ENCODE results near the gene LCLAT1.

The LCLAT1 gene

DNA sequence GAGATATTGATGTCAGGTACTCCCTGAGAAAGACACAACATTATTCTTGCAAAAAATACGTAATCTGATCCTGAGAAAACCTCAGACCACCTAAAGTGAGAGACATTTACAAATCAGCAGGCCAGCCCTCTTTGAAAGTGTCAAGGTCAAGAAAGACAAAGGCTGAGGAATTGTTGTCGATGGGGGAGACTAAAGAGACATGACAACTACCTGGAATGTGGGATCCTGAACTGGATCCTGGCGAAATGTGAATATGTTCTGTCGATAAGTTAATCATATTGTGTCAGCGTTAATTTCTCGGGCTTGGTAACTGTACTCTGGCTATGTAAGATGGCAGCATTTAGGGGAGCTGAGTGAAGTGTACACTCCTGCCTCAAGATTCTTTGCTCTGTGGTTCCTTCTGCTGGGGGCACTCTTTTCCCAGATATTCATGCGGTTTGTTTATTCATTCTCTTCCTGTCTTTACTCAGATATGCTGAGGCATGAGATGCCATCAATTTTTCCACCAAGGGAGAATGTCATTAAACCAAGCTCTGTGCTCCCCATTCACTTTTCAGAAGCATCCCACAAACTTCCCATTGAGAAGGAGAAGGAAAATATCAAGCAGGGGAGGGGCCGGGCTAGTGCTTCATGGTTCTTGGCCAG, 205.3 kb downstream of the LCLAT1 start:
- TF ChIP-seq POLR2AphosphoS5 (IDR thresholded peaks at IDR 0.05; ENCODE audit: low read depth, low read length), result no peak
- no peak for TF ChIP-seq FOXP2 (optimal IDR thresholded peaks at IDR 0.05; ENCODE audit: borderline replicate concordance, extremely low read depth, extremely low read length, insufficient read depth)
- TF ChIP-seq, protein P1, sequence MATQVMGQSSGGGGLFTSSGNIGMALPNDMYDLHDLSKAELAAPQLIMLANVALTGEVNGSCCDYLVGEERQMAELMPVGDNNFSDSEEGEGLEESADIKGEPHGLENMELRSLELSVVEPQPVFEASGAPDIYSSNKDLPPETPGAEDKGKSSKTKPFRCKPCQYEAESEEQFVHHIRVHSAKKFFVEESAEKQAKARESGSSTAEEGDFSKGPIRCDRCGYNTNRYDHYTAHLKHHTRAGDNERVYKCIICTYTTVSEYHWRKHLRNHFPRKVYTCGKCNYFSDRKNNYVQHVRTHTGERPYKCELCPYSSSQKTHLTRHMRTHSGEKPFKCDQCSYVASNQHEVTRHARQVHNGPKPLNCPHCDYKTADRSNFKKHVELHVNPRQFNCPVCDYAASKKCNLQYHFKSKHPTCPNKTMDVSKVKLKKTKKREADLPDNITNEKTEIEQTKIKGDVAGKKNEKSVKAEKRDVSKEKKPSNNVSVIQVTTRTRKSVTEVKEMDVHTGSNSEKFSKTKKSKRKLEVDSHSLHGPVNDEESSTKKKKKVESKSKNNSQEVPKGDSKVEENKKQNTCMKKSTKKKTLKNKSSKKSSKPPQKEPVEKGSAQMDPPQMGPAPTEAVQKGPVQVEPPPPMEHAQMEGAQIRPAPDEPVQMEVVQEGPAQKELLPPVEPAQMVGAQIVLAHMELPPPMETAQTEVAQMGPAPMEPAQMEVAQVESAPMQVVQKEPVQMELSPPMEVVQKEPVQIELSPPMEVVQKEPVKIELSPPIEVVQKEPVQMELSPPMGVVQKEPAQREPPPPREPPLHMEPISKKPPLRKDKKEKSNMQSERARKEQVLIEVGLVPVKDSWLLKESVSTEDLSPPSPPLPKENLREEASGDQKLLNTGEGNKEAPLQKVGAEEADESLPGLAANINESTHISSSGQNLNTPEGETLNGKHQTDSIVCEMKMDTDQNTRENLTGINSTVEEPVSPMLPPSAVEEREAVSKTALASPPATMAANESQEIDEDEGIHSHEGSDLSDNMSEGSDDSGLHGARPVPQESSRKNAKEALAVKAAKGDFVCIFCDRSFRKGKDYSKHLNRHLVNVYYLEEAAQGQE (IDR thresholded peaks at IDR 0.05; ENCODE audit: insufficient read depth in 1 of 2, low read depth in 2 of 2, low read length in 2 of 2), result no peak
- no peak for TF ChIP-seq TAF1 (IDR thresholded peaks at IDR 0.05; ENCODE audit: borderline replicate concordance, insufficient read depth, low read length)
- TF ChIP-seq SIN3A (IDR thresholded peaks at IDR 0.05; ENCODE audit: borderline replicate concordance, insufficient read depth, low read length), result no peak

DNA sequence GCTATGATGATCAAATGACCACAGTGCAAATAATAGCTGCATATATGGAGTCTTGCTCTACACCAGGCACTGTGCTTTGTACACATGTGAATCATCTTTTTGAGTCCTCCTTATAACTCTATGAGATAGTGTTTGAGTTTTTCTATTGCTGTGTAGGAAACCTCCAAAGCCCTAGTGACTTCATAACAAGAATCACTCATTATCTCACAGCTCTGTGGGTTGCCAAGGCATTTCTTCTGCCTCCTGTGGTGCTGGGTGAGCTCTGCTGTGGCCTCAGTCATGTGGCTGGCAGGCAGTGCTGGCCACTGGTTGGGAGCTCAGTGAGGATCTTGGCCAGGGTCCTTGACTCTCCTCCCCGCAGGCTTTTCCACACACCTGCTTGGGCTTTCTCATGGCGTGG, 206.8 kb downstream of the LCLAT1 start:
- TF ChIP-seq, protein P1 (IDR thresholded peaks at IDR 0.05; ENCODE audit: insufficient read depth in 1 of 2, low read depth in 2 of 2, low read length in 2 of 2), result no peak
- no peak for TF ChIP-seq SIN3A (IDR thresholded peaks at IDR 0.05; ENCODE audit: borderline replicate concordance, insufficient read depth, low read length)
- no peak for TF ChIP-seq TAF1 (IDR thresholded peaks at IDR 0.05; ENCODE audit: borderline replicate concordance, insufficient read depth, low read length)
- no peak for TF ChIP-seq POLR2AphosphoS5 (IDR thresholded peaks at IDR 0.05; ENCODE audit: low read depth, low read length)
- no peak for TF ChIP-seq FOXP2 (optimal IDR thresholded peaks at IDR 0.05; ENCODE audit: borderline replicate concordance, extremely low read depth, extremely low read length, insufficient read depth)

DNA sequence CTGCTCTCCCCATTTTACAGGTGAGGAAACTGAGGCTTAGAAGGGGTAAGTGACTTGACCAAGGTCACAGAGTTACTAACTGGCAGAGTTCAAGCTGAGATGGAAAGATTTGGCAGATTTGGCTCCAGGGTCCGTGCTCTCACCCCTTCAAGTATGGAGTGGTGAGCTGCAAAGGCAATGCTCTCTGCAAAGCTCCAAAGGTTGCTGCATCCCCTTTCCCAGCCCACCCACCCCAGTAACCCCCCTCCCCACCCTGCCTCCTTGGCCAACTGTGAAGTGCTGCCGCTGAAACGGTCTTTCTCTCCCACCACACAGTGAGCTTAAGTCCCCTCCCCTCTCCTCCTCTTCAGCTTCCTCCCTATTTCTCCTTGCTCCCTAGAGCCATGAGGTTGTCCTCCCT, 207.4 kb downstream of the LCLAT1 start:
- TF ChIP-seq TAF1 (IDR thresholded peaks at IDR 0.05; ENCODE audit: borderline replicate concordance, insufficient read depth, low read length), result no peak
- TF ChIP-seq POLR2AphosphoS5 (IDR thresholded peaks at IDR 0.05; ENCODE audit: low read depth, low read length), result no peak
- TF ChIP-seq, protein P1 (IDR thresholded peaks at IDR 0.05; ENCODE audit: insufficient read depth in 1 of 2, low read depth in 2 of 2, low read length in 2 of 2), result no peak
- no peak for TF ChIP-seq SIN3A (IDR thresholded peaks at IDR 0.05; ENCODE audit: borderline replicate concordance, insufficient read depth, low read length)
- no peak for TF ChIP-seq FOXP2 (optimal IDR thresholded peaks at IDR 0.05; ENCODE audit: borderline replicate concordance, extremely low read depth, extremely low read length, insufficient read depth)

DNA sequence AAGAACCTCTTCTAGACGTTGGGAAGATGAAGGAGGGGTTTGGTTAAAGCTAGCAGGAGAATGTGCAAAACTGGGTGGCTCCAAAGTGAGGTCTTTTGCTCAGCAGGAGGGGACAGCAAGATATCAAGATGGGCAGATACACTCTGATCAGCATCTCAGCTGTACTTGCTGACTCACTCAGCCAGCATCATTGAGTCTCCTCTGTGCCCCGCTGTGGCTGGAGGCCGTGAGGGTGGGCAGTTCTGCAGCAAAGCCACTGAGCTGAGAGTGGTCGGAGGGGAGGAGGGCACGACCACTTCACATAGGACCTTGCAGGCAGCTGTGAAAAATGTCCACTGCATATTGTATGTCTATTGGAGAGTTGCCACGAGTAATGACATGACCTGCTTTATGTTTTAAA, 208.2 kb downstream of the LCLAT1 start:
- TF ChIP-seq TAF1 (IDR thresholded peaks at IDR 0.05; ENCODE audit: borderline replicate concordance, insufficient read depth, low read length) (no peak), FOXP2 (optimal IDR thresholded peaks at IDR 0.05; ENCODE audit: borderline replicate concordance, extremely low read depth, extremely low read length, insufficient read depth) (no peak), POLR2AphosphoS5 (IDR thresholded peaks at IDR 0.05; ENCODE audit: low read depth, low read length) (no peak), SIN3A (IDR thresholded peaks at IDR 0.05; ENCODE audit: borderline replicate concordance, insufficient read depth, low read length) (no peak)
- TF ChIP-seq, protein P1 (IDR thresholded peaks at IDR 0.05; ENCODE audit: insufficient read depth in 1 of 2, low read depth in 2 of 2, low read length in 2 of 2), result no peak
